ENCODE results near the gene GABRR1.

The GABRR1 gene

GRCh38 chr6:89154131-89154530 is 63.0 kb downstream of the GABRR1 start:
- DNase-seq (ENCODE audit: low read depth), result no peak
- no peak overlapping the region for H3K4me3 ChIP-seq (ENCODE audit: control insufficient read depth, low read depth, low read length)
- TF ChIP-seq CTCF (conservative IDR thresholded peaks at IDR 0.05; ENCODE audit: control insufficient read depth, insufficient read depth, low read depth, low read length), result no peak

GRCh38 chr6:89148016-89148750 is 69.0 kb downstream of the GABRR1 start:
- TF ChIP-seq CTCF (conservative IDR thresholded peaks at IDR 0.05; ENCODE audit: control insufficient read depth, insufficient read depth, low read depth, low read length), result no peak
- peak; percentile 35 for DNase-seq (ENCODE audit: low read depth)
- H3K4me3 ChIP-seq (ENCODE audit: control insufficient read depth, low read depth, low read length), result no peak overlapping the region

DNA sequence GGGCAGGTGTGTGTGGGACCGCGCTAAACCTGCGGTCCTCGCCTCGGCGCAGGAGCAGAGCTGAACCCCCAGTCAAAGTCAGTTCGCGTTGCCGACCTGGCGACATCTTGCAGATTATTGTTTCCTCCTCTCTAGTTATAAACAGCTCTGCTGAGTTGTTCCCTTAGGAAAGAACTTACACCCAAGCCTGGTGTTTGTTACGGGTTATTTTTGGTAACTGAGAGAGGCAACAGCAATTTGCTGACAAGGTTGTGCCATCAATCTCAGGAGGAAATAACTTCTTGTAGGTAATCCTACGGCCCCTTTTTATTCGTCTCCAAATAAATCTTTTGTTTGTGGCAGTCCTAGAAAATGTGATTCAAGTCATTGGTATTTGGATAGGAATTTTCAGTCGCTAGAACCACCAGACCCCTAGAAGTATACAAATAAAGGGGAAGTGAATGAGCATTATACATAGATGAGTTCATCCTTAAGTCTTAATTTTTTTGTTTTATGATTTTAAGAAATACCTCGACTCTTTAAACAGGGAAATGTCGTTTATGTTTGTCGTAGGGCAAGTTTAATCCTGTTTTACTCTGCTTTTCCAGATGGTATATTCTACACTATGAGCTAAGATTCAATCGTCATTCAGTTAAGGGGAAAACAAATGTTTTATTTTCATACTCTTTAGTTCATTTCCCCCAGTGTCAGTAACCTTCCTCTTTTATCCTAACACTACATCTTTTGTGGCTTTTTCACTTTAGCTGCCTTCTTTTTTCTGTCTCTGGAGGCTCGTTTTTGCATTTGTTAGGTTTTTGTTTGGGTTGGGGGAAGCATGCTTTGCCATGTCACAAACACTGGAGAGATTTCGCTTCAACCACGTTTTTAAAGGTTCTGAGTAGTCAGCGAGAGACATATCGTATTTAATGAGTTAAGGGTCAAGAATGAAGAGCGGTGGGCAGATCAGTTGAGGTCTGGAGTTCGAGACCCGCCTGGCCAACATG is 70.1 kb downstream of the GABRR1 start:
- H3K4me3 ChIP-seq (ENCODE audit: control insufficient read depth, low read depth, low read length), result peak overlapping the region; percentile 55
- peak; percentile 26 for DNase-seq (ENCODE audit: low read depth)
- TF ChIP-seq CTCF (conservative IDR thresholded peaks at IDR 0.05; ENCODE audit: control insufficient read depth, insufficient read depth, low read depth, low read length), result no peak

- peak within 1 kb of the TSS; percentile 55 for H3K4me3 ChIP-seq (ENCODE audit: control insufficient read depth, low read depth, low read length)
- no peak for TF ChIP-seq CTCF (conservative IDR thresholded peaks at IDR 0.05; ENCODE audit: control insufficient read depth, insufficient read depth, low read depth, low read length)
- DNase-seq (ENCODE audit: low read depth), result peak; percentile 29
Measured at GRCh38 chr6:89145956-89146717, 71.0 kb downstream of the GABRR1 start, which contains the start of gene PM20D2. Gene PM20D2 (plus strand): TSS chr6:89146055. CDS start chr6:89146145, 90 bp downstream.

DNA sequence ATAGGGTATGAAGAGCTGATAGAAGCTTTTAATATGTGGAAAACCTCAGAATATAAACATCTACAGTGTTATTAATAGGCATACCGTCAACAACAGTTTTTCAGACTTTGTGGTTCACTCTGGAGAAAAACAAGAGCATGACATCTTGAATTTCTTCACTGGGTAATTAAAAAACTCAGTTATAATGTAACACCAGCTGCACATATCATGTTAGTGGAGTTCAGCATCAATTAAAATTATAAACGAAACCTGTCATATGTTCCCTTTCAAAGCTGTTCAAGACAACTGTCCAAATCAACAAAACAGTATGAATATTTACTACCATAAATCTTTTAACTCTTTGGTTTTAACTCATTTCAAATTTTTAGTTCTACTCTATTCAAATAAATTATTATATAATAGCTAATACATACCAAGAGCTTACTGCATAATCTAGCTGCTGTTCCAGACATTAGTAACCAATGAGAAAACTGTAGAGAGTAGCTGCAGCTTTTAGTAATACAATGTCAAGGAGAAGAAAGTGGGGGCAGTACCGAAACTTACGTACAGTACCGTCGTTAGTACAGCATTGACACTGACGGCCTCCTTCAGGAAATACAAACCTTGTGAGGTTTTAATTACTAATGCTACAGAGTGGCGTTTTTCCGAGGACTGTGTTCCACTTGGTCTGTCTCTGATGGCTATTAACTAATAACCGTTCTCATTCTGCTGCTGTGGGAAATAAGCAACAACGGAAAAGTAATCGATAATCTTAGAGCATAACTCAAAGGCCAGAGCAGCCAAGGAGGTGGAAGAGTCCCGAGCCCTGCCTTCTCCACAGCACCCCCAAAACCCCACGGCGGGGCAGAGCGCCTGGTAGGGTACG is 71.8 kb downstream of the GABRR1 start:
- no peak for TF ChIP-seq CTCF (conservative IDR thresholded peaks at IDR 0.05; ENCODE audit: control insufficient read depth, insufficient read depth, low read depth, low read length)
- peak overlapping the region; percentile 55 for H3K4me3 ChIP-seq (ENCODE audit: control insufficient read depth, low read depth, low read length)
- peak; percentile 41 for DNase-seq (ENCODE audit: low read depth)

Measured in fibroblast of mammary gland (primary cell).